K562 (cell line): ENCODE measurements around the gene RABGAP1L. TPM values are rescaled to one million over a fixed set of nuclear protein-coding genes. Genes with fewer than 3 reads are reported as not detected.

Source experiments
- GTF2E2 ChIP-seq: fragments of 200-800 bp; sonication (Bioruptor generic); IDR thresholded peaks from 2 replicates; pipeline ENCODE4 v1.6.1; 2016; ENCODE audit warnings: missing genetic modification characterization, missing compliant biosample characterization
- HDAC8 ChIP-seq: fragments of 450-650 bp; IDR thresholded peaks from 2 replicates; pipeline ENCODE4 v1.6.1; 2016; ENCODE audit warnings: mild to moderate bottlenecking, missing genetic modification characterization, moderate library complexity, missing compliant biosample characterization
- HEY1 ChIP-seq: fragments of 250-450 bp; sonication (Bioruptor Pico); IDR thresholded peaks from 2 replicates; pipeline ENCODE4 v1.5.0; 2020; ENCODE audit warnings: mild to moderate bottlenecking, moderate library complexity, borderline replicate concordance
- HOXB6 ChIP-seq: fragments of 250-450 bp; sonication (Bioruptor Pico); IDR thresholded peaks from 2 replicates; pipeline ENCODE4 v1.5.1; 2022; ENCODE audit warnings: mild to moderate bottlenecking, borderline replicate concordance
- RBM25 ChIP-seq: fragments of 200-400 bp; formaldehyde crosslinking; IDR thresholded peaks from 2 replicates; pipeline ENCODE4 v1.6.1; 2018; ENCODE audit warnings: low read length, low read depth, moderate library complexity; ENCODE audit not compliant: severe bottlenecking
- SMAD1 ChIP-seq: fragments of 150-350 bp; IDR thresholded peaks from 2 replicates; pipeline ENCODE4 v1.6.1; 2014; ENCODE audit warnings: low read length, low read depth; ENCODE audit not compliant: partially characterized antibody
- SMAD3 ChIP-seq: fragments of 450-650 bp; formaldehyde crosslinking; conservative IDR thresholded peaks from 2 replicates; pipeline ENCODE4 v1.4.0; 2020; ENCODE audit warnings: mild to moderate bottlenecking
- TCFL5 ChIP-seq: fragments of 250-450 bp; sonication (Bioruptor Pico); conservative IDR thresholded peaks from 2 replicates; pipeline ENCODE4 v1.6.1; 2021; ENCODE audit warnings: mild to moderate bottlenecking, moderate library complexity, matching md5 sums
- YBX1 ChIP-seq: fragments of 450-650 bp; IDR thresholded peaks from 2 replicates; pipeline ENCODE4 v1.7.1; 2016; ENCODE audit warnings: mild to moderate bottlenecking
- ZNF133 ChIP-seq: fragments of 250-450 bp; sonication (Bioruptor Pico); IDR thresholded peaks from 2 replicates; pipeline ENCODE4 v1.4.0; 2020; ENCODE audit warnings: mild to moderate bottlenecking
- ZNF174 ChIP-seq: fragments of 250-450 bp; sonication (Bioruptor Pico); IDR thresholded peaks from 2 replicates; pipeline ENCODE4 v1.4.0; 2020; ENCODE audit warnings: mild to moderate bottlenecking
- ZNF561 ChIP-seq: fragments of 450-650 bp; formaldehyde crosslinking; conservative IDR thresholded peaks from 2 replicates; pipeline ENCODE4 v1.4.0; 2020; ENCODE audit warnings: mild to moderate bottlenecking, moderate library complexity
- ZNF717 ChIP-seq: fragments of 250-450 bp; sonication (Bioruptor Pico); IDR thresholded peaks from 2 replicates; pipeline ENCODE4 v1.5.0; 2021
- ZNF79 ChIP-seq: fragments of 250-450 bp; sonication (Bioruptor Pico); IDR thresholded peaks from 2 replicates; pipeline ENCODE4 v1.4.0; 2020; ENCODE audit warnings: low read depth, mild to moderate bottlenecking, moderate library complexity
- polyA plus RNA-seq, 8 experiments: library from polyadenylated mRNA; depleted of rRNA in 4 of 8; stranded (reverse) in 5 of 8; unstranded in 3 of 8; fragments of >200 nt; fragmentation: Nextera tagmentation in 2 of 8; fragmentation: Illumina TruSeq in 1 of 8; extraction: Ambion mirVana in 2 of 8; extraction: Trizol in 1 of 8; gene quantifications; 2 replicates each; pipeline versions ENCODE4 v1.2.1 to v1.2.3, GENCODE V29; 2011 to 2014; ENCODE audit warnings: inconsistent platforms in 1 of 8, missing spikeins in 1 of 8
- total RNA-seq, 7 experiments: library from RNA; depleted of rRNA in 6 of 7; stranded (reverse); fragments of >200 nt in 6 of 7; fragmentation: Illumina TruSeq in 2 of 7; extraction: Trizol in 2 of 7; gene quantifications; 2 replicates each; pipeline versions ENCODE4 v1.2.1 to v1.2.3, GENCODE V29; 2011 to 2021; ENCODE audit warnings: low replicate concordance in 1 of 7
- TF ChIP-seq, protein P1 (sequence below): fragments of 250-450 bp; sonication (Bioruptor Pico); IDR thresholded peaks from 2 replicates; pipeline ENCODE4 v1.4.0; 2020; ENCODE audit warnings: mild to moderate bottlenecking, moderate library complexity
- TF ChIP-seq, protein P2 (sequence below): fragments of 450-650 bp; IDR thresholded peaks from 2 replicates; pipeline ENCODE4 v1.6.1; 2016; ENCODE audit warnings: mild to moderate bottlenecking
- TF ChIP-seq, protein P3 (sequence below): IDR thresholded peaks from 2 replicates; pipeline ENCODE4 v1.6.1; 2011; ENCODE audit warnings: borderline replicate concordance, low read depth, mild to moderate bottlenecking, moderate library complexity, low read length; ENCODE audit not compliant: insufficient read depth, poor library complexity, severe bottlenecking

Gene RABGAP1L
- total and polyA plus RNA-seq, 9 of the 15 experiments (the other 6 are each of a cell fraction or from before 2014, with no cell fraction given), result 16.5 to 44.9 (median 26.7) TPM

DNA sequence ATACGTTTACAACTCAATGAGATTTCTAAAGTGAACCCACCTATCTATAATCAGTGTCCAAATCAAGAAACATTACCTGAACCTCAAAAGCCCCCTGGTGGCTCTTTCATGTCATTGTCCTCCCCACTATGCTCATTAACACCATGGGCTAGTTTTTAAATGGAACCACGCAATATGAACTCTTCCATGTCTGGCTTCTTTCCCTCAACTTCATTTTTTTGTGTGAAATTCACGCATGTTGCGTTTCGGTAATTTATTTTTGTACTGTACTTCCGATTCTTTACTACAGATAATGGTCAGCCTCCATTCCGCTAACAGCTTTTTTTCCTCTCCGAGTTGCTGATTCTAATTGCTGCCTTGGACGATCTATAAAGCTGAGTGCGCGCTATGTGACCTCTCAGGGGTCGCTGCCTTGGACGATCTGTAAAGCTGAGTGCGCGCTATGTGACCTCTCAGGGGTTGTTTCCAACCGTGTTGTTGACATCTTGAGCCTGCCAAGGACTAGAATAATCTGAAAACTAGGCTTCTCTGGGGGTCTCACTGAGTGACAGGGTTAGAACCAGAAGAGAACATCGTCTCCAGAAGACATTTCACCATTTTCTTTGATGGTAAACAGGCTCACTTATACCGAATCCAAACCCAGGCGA, 839.4 kb downstream of the RABGAP1L start (continued):
- TF ChIP-seq ZNF561 (peak; percentile 37; the same call in 1 of the 2 replicates), HOXB6 (CRISPR knock-in tag) (0 out of 2 replicates have a peak, but pooled peaks have one; percentile 27), YBX1 (no peak), RBM25 (no peak), HDAC8 (0 out of 2 replicates have a peak, but pooled peaks have one; percentile 60), ZNF79 (CRISPR knock-in tag) (0 out of 2 replicates have a peak, but pooled peaks have one; percentile 56), SMAD3 (CRISPR knock-in tag) (peak; percentile 80; the same call in 1 of the 2 replicates), ZNF717 (peak; percentile 14; the same call in 1 of the 2 replicates), ZNF133 (CRISPR knock-in tag) (no peak), SMAD1 (peak; percentile 11), ZNF174 (CRISPR knock-in tag) (peak; percentile 72; the same call in 1 of the 2 replicates), TCFL5 (peak; percentile 58; the same call in 1 of the 2 replicates), GTF2E2 (tag) (peak; percentile 93), HEY1 (CRISPR knock-in tag) (0 out of 2 replicates have a peak, but pooled peaks have one; percentile 62)
- TF ChIP-seq, protein P1, sequence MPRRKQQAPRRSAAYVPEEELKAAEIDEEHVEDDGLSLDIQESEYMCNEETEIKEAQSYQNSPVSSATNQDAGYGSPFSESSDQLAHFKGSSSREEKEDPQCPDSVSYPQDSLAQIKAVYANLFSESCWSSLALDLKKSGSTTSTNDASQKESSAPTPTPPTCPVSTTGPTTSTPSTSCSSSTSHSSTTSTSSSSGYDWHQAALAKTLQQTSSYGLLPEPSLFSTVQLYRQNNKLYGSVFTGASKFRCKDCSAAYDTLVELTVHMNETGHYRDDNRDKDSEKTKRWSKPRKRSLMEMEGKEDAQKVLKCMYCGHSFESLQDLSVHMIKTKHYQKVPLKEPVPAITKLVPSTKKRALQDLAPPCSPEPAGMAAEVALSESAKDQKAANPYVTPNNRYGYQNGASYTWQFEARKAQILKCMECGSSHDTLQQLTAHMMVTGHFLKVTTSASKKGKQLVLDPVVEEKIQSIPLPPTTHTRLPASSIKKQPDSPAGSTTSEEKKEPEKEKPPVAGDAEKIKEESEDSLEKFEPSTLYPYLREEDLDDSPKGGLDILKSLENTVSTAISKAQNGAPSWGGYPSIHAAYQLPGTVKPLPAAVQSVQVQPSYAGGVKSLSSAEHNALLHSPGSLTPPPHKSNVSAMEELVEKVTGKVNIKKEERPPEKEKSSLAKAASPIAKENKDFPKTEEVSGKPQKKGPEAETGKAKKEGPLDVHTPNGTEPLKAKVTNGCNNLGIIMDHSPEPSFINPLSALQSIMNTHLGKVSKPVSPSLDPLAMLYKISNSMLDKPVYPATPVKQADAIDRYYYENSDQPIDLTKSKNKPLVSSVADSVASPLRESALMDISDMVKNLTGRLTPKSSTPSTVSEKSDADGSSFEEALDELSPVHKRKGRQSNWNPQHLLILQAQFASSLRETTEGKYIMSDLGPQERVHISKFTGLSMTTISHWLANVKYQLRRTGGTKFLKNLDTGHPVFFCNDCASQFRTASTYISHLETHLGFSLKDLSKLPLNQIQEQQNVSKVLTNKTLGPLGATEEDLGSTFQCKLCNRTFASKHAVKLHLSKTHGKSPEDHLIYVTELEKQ, result 0 out of 2 replicates have a peak, but pooled peaks have one; percentile 48
- TF ChIP-seq, protein P2, sequence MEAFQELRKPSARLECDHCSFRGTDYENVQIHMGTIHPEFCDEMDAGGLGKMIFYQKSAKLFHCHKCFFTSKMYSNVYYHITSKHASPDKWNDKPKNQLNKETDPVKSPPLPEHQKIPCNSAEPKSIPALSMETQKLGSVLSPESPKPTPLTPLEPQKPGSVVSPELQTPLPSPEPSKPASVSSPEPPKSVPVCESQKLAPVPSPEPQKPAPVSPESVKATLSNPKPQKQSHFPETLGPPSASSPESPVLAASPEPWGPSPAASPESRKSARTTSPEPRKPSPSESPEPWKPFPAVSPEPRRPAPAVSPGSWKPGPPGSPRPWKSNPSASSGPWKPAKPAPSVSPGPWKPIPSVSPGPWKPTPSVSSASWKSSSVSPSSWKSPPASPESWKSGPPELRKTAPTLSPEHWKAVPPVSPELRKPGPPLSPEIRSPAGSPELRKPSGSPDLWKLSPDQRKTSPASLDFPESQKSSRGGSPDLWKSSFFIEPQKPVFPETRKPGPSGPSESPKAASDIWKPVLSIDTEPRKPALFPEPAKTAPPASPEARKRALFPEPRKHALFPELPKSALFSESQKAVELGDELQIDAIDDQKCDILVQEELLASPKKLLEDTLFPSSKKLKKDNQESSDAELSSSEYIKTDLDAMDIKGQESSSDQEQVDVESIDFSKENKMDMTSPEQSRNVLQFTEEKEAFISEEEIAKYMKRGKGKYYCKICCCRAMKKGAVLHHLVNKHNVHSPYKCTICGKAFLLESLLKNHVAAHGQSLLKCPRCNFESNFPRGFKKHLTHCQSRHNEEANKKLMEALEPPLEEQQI, result 0 out of 2 replicates have a peak, but pooled peaks have one; percentile 14
- TF ChIP-seq, protein P3, sequence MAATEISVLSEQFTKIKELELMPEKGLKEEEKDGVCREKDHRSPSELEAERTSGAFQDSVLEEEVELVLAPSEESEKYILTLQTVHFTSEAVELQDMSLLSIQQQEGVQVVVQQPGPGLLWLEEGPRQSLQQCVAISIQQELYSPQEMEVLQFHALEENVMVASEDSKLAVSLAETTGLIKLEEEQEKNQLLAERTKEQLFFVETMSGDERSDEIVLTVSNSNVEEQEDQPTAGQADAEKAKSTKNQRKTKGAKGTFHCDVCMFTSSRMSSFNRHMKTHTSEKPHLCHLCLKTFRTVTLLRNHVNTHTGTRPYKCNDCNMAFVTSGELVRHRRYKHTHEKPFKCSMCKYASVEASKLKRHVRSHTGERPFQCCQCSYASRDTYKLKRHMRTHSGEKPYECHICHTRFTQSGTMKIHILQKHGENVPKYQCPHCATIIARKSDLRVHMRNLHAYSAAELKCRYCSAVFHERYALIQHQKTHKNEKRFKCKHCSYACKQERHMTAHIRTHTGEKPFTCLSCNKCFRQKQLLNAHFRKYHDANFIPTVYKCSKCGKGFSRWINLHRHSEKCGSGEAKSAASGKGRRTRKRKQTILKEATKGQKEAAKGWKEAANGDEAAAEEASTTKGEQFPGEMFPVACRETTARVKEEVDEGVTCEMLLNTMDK, result peak; percentile 77
